Upper lobe of left lung (tissue), 4 donors: Measurements from ENCODE around the gene ANKS1B.

Experiments used
- POLR2AphosphoS5 ChIP-seq, 2 donors: sonication (generic); formaldehyde crosslinking; IDR thresholded peaks; one replicate each; pipeline ENCODE4 v1.5.1; 2017; ENCODE audit warnings: antibody characterized with exemption in 2 of 2
- TF ChIP-seq, protein P1 (sequence below), 6 experiments: fragments of 450-650 bp in 4 of 6; fragments of 200-600 bp in 2 of 6; sonication (generic) in 2 of 6; IDR thresholded peaks; one replicate each; pipeline ENCODE4 v1.5.1; 2016 to 2019; ENCODE audit warnings: antibody characterized with exemption in 6 of 6

DNA sequence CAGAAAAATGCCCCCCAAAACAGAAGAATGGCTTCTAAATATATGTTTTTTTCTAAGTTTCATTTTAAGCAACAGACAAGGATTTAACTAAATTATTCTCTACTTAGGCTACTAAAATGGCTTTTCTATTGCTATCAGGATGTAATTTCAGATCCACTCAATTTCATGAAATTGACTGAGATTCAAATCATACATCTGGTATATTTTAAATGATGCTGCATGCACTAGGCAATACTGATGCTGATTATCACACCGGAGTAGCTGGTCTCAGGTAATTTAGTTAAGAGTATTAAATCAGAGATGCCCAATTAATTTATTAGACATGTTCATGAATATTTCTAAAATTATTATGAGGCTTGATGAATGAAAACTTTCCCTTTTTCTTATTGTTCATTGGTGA is 1188.0 kb downstream of the ANKS1B start:
- no peak for TF ChIP-seq POLR2AphosphoS5 (IDR thresholded peaks at IDR 0.05)
- TF ChIP-seq, protein P1, sequence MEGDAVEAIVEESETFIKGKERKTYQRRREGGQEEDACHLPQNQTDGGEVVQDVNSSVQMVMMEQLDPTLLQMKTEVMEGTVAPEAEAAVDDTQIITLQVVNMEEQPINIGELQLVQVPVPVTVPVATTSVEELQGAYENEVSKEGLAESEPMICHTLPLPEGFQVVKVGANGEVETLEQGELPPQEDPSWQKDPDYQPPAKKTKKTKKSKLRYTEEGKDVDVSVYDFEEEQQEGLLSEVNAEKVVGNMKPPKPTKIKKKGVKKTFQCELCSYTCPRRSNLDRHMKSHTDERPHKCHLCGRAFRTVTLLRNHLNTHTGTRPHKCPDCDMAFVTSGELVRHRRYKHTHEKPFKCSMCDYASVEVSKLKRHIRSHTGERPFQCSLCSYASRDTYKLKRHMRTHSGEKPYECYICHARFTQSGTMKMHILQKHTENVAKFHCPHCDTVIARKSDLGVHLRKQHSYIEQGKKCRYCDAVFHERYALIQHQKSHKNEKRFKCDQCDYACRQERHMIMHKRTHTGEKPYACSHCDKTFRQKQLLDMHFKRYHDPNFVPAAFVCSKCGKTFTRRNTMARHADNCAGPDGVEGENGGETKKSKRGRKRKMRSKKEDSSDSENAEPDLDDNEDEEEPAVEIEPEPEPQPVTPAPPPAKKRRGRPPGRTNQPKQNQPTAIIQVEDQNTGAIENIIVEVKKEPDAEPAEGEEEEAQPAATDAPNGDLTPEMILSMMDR (IDR thresholded peaks at IDR 0.05): no peak
